ENCODE results near the gene ANKRD29. TPM values are rescaled to one million over a fixed set of nuclear protein-coding genes. Genes with fewer than 3 reads are reported as not detected.
"Not testable (repeated sequence)": the region's sequence is repeated elsewhere in the genome, so short reads cannot be mapped to it uniquely, and the experiment has no call there.

Gene ANKRD29
- total and polyA plus RNA-seq, 4 donors, result 8.7 to 29.6 (median 28.1) TPM

DNA sequence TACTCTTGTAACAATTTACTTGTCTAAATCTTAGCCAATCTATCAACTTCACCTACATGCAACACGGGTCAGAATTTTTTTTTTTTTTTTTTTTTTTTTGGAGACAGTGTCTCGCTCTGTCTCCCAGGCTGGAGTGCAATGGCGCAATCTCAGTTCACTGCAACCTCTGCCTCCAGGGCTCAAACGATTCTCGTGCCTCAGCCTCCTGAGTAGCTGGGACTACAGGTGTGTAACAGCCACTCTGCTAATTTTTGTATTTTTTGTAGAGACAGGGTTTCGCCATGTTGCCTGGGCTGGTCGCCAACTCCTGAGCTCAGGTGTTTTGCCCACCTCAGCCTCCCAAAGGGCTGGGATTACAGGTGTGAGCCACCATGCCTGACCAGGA, 49.6 kb downstream of the ANKRD29 start:
- H3K27me3 ChIP-seq (ENCODE audit: control insufficient read depth, insufficient read depth, low read length); H3K4me3 ChIP-seq (ENCODE audit: low read depth, low read length); H3K36me3 ChIP-seq (ENCODE audit: control insufficient read depth, insufficient read depth, low read length); DNase-seq (ENCODE audit: low read depth in 4 of 6, low spot score in 6 of 6); H3K4me1 ChIP-seq (ENCODE audit: control insufficient read depth, insufficient read depth, low read length); H3K27ac ChIP-seq (ENCODE audit: low read depth, low read length); H3K9me3 ChIP-seq (ENCODE audit: control insufficient read depth, insufficient read depth, low read length): not testable (repeated sequence)
- WGBS (ENCODE audit: insufficient coverage), result 100% methylated on average over 5 of the region's 7 CpGs

DNA sequence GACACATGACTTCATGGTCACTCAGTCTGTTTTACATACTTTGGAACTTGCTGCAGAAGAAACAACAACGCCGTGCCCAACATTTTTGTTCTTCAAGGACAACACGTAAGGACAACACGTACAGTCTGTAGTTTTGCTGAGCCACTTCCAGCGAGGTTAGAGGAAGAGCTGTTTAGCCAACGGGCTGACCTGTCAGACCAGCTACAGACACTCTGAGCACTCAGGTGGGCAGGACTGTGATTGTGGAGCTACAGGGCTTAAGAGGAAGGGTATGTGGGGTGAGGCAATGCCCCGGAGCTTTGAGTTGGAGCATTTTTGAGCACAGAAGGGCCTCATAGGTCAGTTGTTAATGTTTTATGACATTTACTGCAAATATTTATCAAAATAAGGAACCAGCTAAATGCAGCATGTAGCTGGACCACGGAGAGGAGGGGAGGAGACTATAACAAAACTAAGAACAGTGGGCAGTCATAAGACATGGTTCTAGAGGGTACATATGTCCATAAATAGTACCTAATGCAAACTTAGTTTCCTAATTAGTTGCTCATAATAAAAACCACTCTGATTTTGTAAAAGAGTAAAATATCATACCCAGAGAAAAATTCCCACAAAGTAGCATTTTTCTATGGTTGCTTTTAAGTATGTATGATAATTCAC, 50.1 kb downstream of the ANKRD29 start:
- no peak overlapping the region for H3K27ac ChIP-seq (ENCODE audit: low read depth, low read length)
- no peak overlapping the region for H3K4me3 ChIP-seq (ENCODE audit: low read depth, low read length)
- H3K4me1 ChIP-seq (ENCODE audit: control insufficient read depth, insufficient read depth, low read length), result no peaks in the 10 kb centered on the region
- H3K9me3 ChIP-seq (ENCODE audit: control insufficient read depth, insufficient read depth, low read length), result no peaks in the 10 kb centered on the region
- DNase-seq (ENCODE audit: low read depth in 4 of 6, low spot score in 6 of 6), result no peak
- WGBS (ENCODE audit: insufficient coverage), result 89% methylated on average over 6 of the region's 8 CpGs
- no peaks in the 10 kb centered on the region for H3K27me3 ChIP-seq (ENCODE audit: control insufficient read depth, insufficient read depth, low read length)
- no peaks in the 10 kb centered on the region for H3K36me3 ChIP-seq (ENCODE audit: control insufficient read depth, insufficient read depth, low read length)

DNA sequence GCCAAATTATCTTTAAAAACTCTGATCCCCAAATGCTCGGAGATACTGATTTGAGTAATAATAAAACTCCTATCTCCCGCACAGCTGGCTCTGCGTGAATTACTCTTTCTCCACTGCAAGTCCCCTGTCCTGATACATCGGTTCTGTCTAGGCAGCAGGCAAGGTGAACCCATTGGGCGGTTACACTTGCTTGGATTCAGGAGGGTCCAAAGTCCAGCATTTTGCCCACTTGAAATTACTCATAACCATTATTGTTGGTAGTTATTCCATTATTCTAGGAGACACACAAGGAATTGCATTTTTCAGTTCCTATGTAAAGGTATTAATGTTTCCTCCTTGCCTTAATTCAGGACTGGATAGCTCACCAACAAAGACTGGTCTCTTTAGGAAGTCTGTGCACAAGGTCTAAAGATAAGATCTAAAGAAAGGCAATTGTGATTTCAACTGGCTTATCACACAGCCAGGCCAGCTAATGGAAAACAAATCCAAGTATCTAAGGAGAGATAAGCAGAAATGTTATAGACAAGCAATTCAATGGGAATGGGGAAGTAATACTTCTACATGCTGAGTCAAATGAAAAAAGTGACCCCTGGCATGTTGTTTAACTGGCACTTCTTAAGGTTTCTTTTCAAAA, 53.2 kb downstream of the ANKRD29 start:
- H3K4me3 ChIP-seq (ENCODE audit: low read depth, low read length), result no peak overlapping the region
- no peak overlapping the region for H3K27ac ChIP-seq (ENCODE audit: low read depth, low read length)
- H3K36me3 ChIP-seq (ENCODE audit: control insufficient read depth, insufficient read depth, low read length), result no peaks in the 10 kb centered on the region
- no peak for DNase-seq (ENCODE audit: low read depth in 4 of 6, low spot score in 6 of 6)
- no peaks in the 10 kb centered on the region for H3K9me3 ChIP-seq (ENCODE audit: control insufficient read depth, insufficient read depth, low read length)
- H3K27me3 ChIP-seq (ENCODE audit: control insufficient read depth, insufficient read depth, low read length), result no peaks in the 10 kb centered on the region
- WGBS (ENCODE audit: insufficient coverage), result 95% methylated on average over 4 of the region's 5 CpGs
- H3K4me1 ChIP-seq (ENCODE audit: control insufficient read depth, insufficient read depth, low read length), result no peaks in the 10 kb centered on the region

DNA sequence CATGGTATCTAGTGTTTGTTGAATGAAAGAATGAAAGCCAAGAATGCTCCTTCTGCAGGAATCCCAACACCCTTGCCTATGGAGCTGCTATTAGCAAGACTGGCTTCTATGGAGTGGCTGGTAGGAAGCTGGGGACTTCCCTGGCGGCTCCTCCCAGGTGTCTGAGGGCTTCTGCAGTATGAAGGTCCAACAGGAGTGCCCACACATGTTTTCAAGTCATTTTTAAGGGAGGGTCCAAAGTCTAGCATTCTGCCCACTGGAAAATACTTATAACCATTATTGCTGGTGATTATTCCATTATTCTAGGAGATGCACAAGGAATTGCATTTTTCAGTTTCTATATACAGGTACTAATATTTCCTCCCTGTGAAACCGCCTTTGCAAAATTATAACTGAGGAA, 54.5 kb downstream of the ANKRD29 start:
- no peaks in the 10 kb centered on the region for H3K36me3 ChIP-seq (ENCODE audit: control insufficient read depth, insufficient read depth, low read length)
- WGBS (ENCODE audit: insufficient coverage), result 71% methylated on average over 1 of the region's 2 CpGs

DNA sequence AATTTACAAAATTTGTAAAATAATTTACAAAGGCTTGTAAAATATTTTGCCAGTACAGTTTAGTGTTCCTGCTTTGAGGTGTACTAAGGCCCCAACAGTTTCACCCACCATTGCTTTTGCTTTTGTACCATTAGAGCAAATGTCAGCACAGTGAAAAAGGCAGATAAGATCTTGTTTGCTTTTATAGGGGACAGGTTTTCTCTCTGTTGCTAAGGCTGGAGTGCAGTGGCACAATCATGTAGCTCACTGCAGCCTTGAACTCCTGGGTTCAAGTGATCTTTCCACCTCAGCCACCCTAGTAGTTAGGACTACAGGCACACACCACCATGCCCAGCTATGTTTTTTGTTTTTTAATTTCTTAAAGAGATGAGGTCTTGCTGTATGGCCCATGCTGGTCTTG, 56.8 kb downstream of the ANKRD29 start:
- no peaks in the 10 kb centered on the region for H3K36me3 ChIP-seq (ENCODE audit: control insufficient read depth, insufficient read depth, low read length)
- no peaks in the 10 kb centered on the region for H3K9me3 ChIP-seq (ENCODE audit: control insufficient read depth, insufficient read depth, low read length)
- no peak for DNase-seq (ENCODE audit: low read depth in 4 of 6, low spot score in 6 of 6)
- no peak overlapping the region for H3K27ac ChIP-seq (ENCODE audit: low read depth, low read length)
- H3K4me1 ChIP-seq (ENCODE audit: control insufficient read depth, insufficient read depth, low read length), result no peaks in the 10 kb centered on the region
- H3K27me3 ChIP-seq (ENCODE audit: control insufficient read depth, insufficient read depth, low read length), result no peaks in the 10 kb centered on the region
- H3K4me3 ChIP-seq (ENCODE audit: low read depth, low read length), result no peak overlapping the region

More for the DNA sequence above, 54.5 kb downstream of the ANKRD29 start:
- Histone ChIP-seq H3K4me3 (ENCODE audit: low read depth, low read length) (no peak overlapping the region), H3K27me3 (ENCODE audit: control insufficient read depth, insufficient read depth, low read length) (no peaks in the 10 kb centered on the region), H3K27ac (ENCODE audit: low read depth, low read length) (no peak overlapping the region), H3K9me3 (ENCODE audit: control insufficient read depth, insufficient read depth, low read length) (no peaks in the 10 kb centered on the region), H3K4me1 (ENCODE audit: control insufficient read depth, insufficient read depth, low read length) (no peaks in the 10 kb centered on the region)
- DNase-seq (ENCODE audit: low read depth in 4 of 6, low spot score in 6 of 6), result no peak

DNA sequence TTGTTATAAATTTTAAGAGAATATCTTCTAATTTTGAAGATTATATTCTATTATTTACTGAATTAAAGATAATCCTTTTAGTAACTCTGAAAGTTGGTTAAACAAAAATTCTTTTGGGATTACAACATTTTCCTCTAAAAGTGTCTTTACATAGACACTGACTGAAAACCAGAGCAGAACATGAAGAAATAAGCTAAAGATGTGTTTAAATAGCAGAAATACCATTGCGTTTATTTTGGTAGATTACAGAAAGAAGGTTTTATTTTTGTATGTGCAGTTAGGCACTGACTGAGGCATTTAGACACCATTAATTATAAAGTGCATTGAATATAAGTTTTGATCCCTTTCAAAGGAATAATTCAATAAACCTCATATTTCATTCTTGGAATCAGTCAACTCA, 62.9 kb downstream of the ANKRD29 start:
- H3K4me3 ChIP-seq (ENCODE audit: low read depth, low read length), result no peak overlapping the region
- H3K9me3 ChIP-seq (ENCODE audit: control insufficient read depth, insufficient read depth, low read length), result no peaks in the 10 kb centered on the region
- no peak overlapping the region for H3K27ac ChIP-seq (ENCODE audit: low read depth, low read length)
- DNase-seq (ENCODE audit: low read depth in 4 of 6, low spot score in 6 of 6), result no peak
- no peaks in the 10 kb centered on the region for H3K36me3 ChIP-seq (ENCODE audit: control insufficient read depth, insufficient read depth, low read length)
- no peaks in the 10 kb centered on the region for H3K4me1 ChIP-seq (ENCODE audit: control insufficient read depth, insufficient read depth, low read length)
- no peaks in the 10 kb centered on the region for H3K27me3 ChIP-seq (ENCODE audit: control insufficient read depth, insufficient read depth, low read length)
- no CpG with 5 or more reads among the region's 1 CpG for WGBS (ENCODE audit: insufficient coverage)

DNA sequence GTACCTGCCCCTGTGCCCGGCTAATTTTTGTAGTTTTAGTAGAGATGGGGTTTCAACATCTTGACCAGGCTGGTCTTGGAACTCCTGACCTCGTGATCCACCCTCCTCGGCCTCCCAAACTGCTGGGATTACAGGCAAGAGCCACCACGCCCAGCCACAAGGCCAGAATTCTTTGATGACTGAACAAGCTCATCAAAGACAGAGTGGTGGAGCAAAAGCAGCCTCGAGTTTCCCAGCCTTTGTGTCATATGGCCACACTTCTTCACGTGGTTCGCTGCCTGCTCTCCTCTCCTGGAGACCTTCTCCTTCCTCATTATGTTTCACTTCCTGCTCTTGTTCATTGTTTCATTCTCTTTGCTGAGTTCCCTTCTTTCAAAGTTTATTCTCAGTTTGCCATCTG, 66.5 kb downstream of the ANKRD29 start:
- Histone ChIP-seq H3K36me3 (ENCODE audit: control insufficient read depth, insufficient read depth, low read length) (no peaks in the 10 kb centered on the region), H3K27ac (ENCODE audit: low read depth, low read length) (no peak overlapping the region), H3K4me1 (ENCODE audit: control insufficient read depth, insufficient read depth, low read length) (no peaks in the 10 kb centered on the region), H3K27me3 (ENCODE audit: control insufficient read depth, insufficient read depth, low read length) (no peaks in the 10 kb centered on the region), H3K9me3 (ENCODE audit: control insufficient read depth, insufficient read depth, low read length) (no peaks in the 10 kb centered on the region), H3K4me3 (ENCODE audit: low read depth, low read length) (no peak overlapping the region)
- no peak for DNase-seq (ENCODE audit: low read depth in 4 of 6, low spot score in 6 of 6)
- WGBS (ENCODE audit: insufficient coverage), result 73% methylated on average over 7 of the region's 7 CpGs

DNA sequence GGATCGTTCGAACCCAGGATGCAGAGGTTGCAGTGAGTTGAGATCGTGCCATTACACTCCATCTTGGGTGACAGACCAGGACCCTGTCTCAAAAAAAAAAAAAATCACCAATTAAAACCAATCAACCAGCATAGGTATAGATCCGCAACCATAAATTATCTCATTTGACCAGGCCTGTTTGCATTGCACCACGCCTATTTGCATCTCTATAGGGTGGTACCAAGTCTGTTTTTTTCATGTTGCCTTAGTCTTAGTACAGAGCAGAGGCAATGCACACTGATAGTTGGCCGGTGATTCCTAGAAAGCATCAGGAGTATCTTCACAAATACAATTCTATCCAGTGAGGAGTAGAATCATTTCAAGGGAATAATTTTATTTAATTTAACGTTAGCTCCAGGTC, 67.1 kb downstream of the ANKRD29 start:
- H3K27ac ChIP-seq (ENCODE audit: low read depth, low read length), result no peak overlapping the region
- no CpG with 5 or more reads among the region's 7 CpGs for WGBS (ENCODE audit: insufficient coverage)
- H3K4me1 ChIP-seq (ENCODE audit: control insufficient read depth, insufficient read depth, low read length), result no peaks in the 10 kb centered on the region
- no peaks in the 10 kb centered on the region for H3K9me3 ChIP-seq (ENCODE audit: control insufficient read depth, insufficient read depth, low read length)
- H3K36me3 ChIP-seq (ENCODE audit: control insufficient read depth, insufficient read depth, low read length), result no peaks in the 10 kb centered on the region
- no peak for DNase-seq (ENCODE audit: low read depth in 4 of 6, low spot score in 6 of 6)
- H3K27me3 ChIP-seq (ENCODE audit: control insufficient read depth, insufficient read depth, low read length), result no peaks in the 10 kb centered on the region
- H3K4me3 ChIP-seq (ENCODE audit: low read depth, low read length), result no peak overlapping the region

DNA sequence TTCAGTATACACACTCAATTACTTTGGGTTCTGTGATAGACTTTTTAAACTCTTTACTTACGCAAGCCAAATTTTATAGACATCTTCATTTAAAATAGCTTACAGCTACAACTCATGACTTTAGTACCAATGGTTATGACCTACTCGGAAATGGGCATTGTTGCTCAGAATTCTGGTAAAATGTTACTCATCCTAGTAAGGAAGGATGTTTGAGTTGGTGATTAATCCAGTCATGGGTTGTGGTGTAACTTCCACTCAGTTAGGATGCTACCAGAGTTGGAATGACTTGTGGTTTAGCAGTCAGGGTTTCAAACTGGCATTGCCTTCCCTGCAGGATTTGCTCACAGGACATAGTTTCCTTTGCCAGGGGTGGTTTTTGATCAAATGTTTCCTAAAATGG, 69.0 kb downstream of the ANKRD29 start:
- no peak for DNase-seq (ENCODE audit: low read depth in 4 of 6, low spot score in 6 of 6)
- Histone ChIP-seq H3K4me3 (ENCODE audit: low read depth, low read length) (no peak overlapping the region), H3K4me1 (ENCODE audit: control insufficient read depth, insufficient read depth, low read length) (no peaks in the 10 kb centered on the region), H3K27me3 (ENCODE audit: control insufficient read depth, insufficient read depth, low read length) (no peaks in the 10 kb centered on the region), H3K9me3 (ENCODE audit: control insufficient read depth, insufficient read depth, low read length) (no peaks in the 10 kb centered on the region), H3K36me3 (ENCODE audit: control insufficient read depth, insufficient read depth, low read length) (no peaks in the 10 kb centered on the region), H3K27ac (ENCODE audit: low read depth, low read length) (no peak overlapping the region)
- 100% methylated on average over 1 of the region's 2 CpGs for WGBS (ENCODE audit: insufficient coverage)

DNA sequence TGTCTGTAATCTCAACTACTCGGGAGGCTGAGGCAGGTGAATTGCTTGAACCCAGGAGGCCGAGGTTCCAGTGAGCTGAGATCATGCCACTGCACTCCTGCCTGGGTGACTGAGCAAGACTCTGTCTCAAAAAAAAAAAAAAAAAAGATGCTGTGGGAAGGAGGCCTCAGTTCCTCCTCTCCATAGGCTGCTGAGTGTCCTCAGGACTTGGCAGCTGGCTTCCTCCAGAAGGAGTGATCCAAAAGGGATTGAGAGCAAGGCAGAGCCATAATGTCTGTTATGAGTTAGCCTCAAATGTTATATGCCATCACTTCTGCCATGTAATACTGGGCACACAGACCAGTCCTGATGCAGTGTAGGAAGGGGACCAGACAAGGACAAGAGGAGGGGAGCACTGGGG, 69.8 kb downstream of the ANKRD29 start:
- H3K27me3 ChIP-seq (ENCODE audit: control insufficient read depth, insufficient read depth, low read length), result no peaks in the 10 kb centered on the region
- 100% methylated on average over 1 of the region's 2 CpGs for WGBS (ENCODE audit: insufficient coverage)

More for the DNA sequence above, 69.8 kb downstream of the ANKRD29 start:
- no peak overlapping the region for H3K4me3 ChIP-seq (ENCODE audit: low read depth, low read length)
- no peak for DNase-seq (ENCODE audit: low read depth in 4 of 6, low spot score in 6 of 6)
- no peaks in the 10 kb centered on the region for H3K9me3 ChIP-seq (ENCODE audit: control insufficient read depth, insufficient read depth, low read length)
- H3K4me1 ChIP-seq (ENCODE audit: control insufficient read depth, insufficient read depth, low read length), result no peaks in the 10 kb centered on the region
- H3K36me3 ChIP-seq (ENCODE audit: control insufficient read depth, insufficient read depth, low read length), result no peaks in the 10 kb centered on the region
- no peak overlapping the region for H3K27ac ChIP-seq (ENCODE audit: low read depth, low read length)
